Stimulated activated CD8-positive, alpha-beta memory T cell treated with anti-CD3 and anti-CD28 coated beads, Interleukin-12 subunit alpha, Interleukin-12 subunit beta, amount 100 ng/mL, for 4 hours (primary cell): ENCODE data around the gene EVI5L.
"Not testable (repeated sequence)": the region's sequence is repeated elsewhere in the genome, so short reads cannot be mapped to it uniquely, and the experiment has no call there.

Experiments used
- DNase-seq: peaks from one replicate; pipeline ENCODE4 v3.0.0-alpha.2; 2020; ENCODE audit warnings: low read depth

Gene EVI5L

GRCh38 chr19:7846155-7846646 is 16.2 kb downstream of the EVI5L start:
- DNase-seq, result no peak

- DNase-seq, result no peak
Observed at GRCh38 chr19:7847664-7848063, 17.6 kb downstream of the EVI5L start.

GRCh38 chr19:7848779-7849457 is 18.9 kb downstream of the EVI5L start:
- no peak for DNase-seq

- DNase-seq, result no peak
Observed at GRCh38 chr19:7849631-7849999, 19.6 kb downstream of the EVI5L start.

GRCh38 chr19:7850000-7850813 is 20.2 kb downstream of the EVI5L start:
- no peak for DNase-seq

GRCh38 chr19:7850945-7851622 is 21.1 kb downstream of the EVI5L start:
- DNase-seq, result no peak

GRCh38 chr19:7851623-7852500 is 21.8 kb downstream of the EVI5L start:
- DNase-seq, result no peak

- DNase-seq, result peak; percentile 43
Observed at GRCh38 chr19:7852851-7853769, 23.1 kb downstream of the EVI5L start.

GRCh38 chr19:7853770-7854128 is 23.7 kb downstream of the EVI5L start:
- DNase-seq, result no peak

GRCh38 chr19:7855426-7856108 is 25.5 kb downstream of the EVI5L start:
- no peak for DNase-seq

- DNase-seq, result no peak
Observed at GRCh38 chr19:7856109-7856591, 26.1 kb downstream of the EVI5L start.

- DNase-seq, result no peak
Observed at GRCh38 chr19:7856679-7857663, 27.0 kb downstream of the EVI5L start.

- no peak for DNase-seq
Observed at GRCh38 chr19:7857727-7858108, 27.7 kb downstream of the EVI5L start.

GRCh38 chr19:7858109-7858770 is 28.2 kb downstream of the EVI5L start:
- no peak for DNase-seq

GRCh38 chr19:7859087-7859486 is 29.1 kb downstream of the EVI5L start:
- not testable (repeated sequence) for DNase-seq

- no peak for DNase-seq
Observed at GRCh38 chr19:7859831-7860713, 30.1 kb downstream of the EVI5L start.
